GM19035 (cell line): ENCODE results near the gene MRPL57.
"Not testable (repeated sequence)": the region's sequence is repeated elsewhere in the genome, so short reads cannot be mapped to it uniquely, and the experiment has no call there.

ENCODE experiments used
- ATAC-seq: cut with Tn5 transposase; IDR thresholded peaks from one replicate; pipeline ENCODE4 v1.9.1; 2021; ENCODE audit not compliant: unreplicated experiment

The MRPL57 gene

GRCh38 chr13:21176215-21176981 is at the start of gene MRPL57, which contains the start of gene SKA3:
TSS of gene MRPL57 (plus strand) at chr13:21176658. CDS start at chr13:21176917, 259 bp downstream.
TSS of gene SKA3 (minus strand) at chr13:21176552. CDS start at chr13:21176477, 75 bp downstream.
- ATAC-seq = peak; percentile 92

GRCh38 chr13:21130116-21130515 is 46.3 kb upstream of the MRPL57 start:
- ATAC-seq = no peak

- ATAC-seq = no peak
Measured at GRCh38 chr13:21133077-21133476, 43.4 kb upstream of the MRPL57 start.

- ATAC-seq = no peak
Measured at GRCh38 chr13:21134475-21134874, 42.0 kb upstream of the MRPL57 start.

GRCh38 chr13:21135833-21136232 is 40.6 kb upstream of the MRPL57 start:
- ATAC-seq = not testable (repeated sequence)

- ATAC-seq = no peak
Measured at GRCh38 chr13:21137696-21138095, 38.8 kb upstream of the MRPL57 start.

GRCh38 chr13:21138561-21138960 is 37.9 kb upstream of the MRPL57 start:
- ATAC-seq = no peak

GRCh38 chr13:21139374-21139773 is 37.1 kb upstream of the MRPL57 start:
- ATAC-seq = no peak

- ATAC-seq = no peak
Measured at GRCh38 chr13:21142766-21143165, 33.7 kb upstream of the MRPL57 start.

GRCh38 chr13:21147827-21148226 is 28.6 kb upstream of the MRPL57 start:
- ATAC-seq = no peak

GRCh38 chr13:21148557-21149258 is 27.8 kb upstream of the MRPL57 start:
- ATAC-seq = no peak

GRCh38 chr13:21149568-21149967 is 26.9 kb upstream of the MRPL57 start:
- ATAC-seq = no peak

GRCh38 chr13:21150013-21150412 is 26.4 kb upstream of the MRPL57 start:
- no peak for ATAC-seq

GRCh38 chr13:21152251-21152899 is 24.1 kb upstream of the MRPL57 start:
- ATAC-seq = no peak

GRCh38 chr13:21164631-21165030 is 11.8 kb upstream of the MRPL57 start:
- no peak for ATAC-seq

- ATAC-seq = not testable (repeated sequence)
Measured at GRCh38 chr13:21165606-21166005, 10.9 kb upstream of the MRPL57 start.

GRCh38 chr13:21171420-21171819 is 5.0 kb upstream of the MRPL57 start:
- ATAC-seq = no peak

GRCh38 chr13:21173767-21174166 is 2.7 kb upstream of the MRPL57 start:
- ATAC-seq = not testable (repeated sequence)

GRCh38 chr13:21175656-21176214 is 723 bp upstream of the MRPL57 start:
- ATAC-seq = no peak

GRCh38 chr13:21176982-21177284 is 475 bp downstream of the MRPL57 start:
- peak; percentile 28 for ATAC-seq

GRCh38 chr13:21181671-21182070 is 5.2 kb downstream of the MRPL57 start:
- no peak for ATAC-seq

GRCh38 chr13:21186410-21186809 is 10.0 kb downstream of the MRPL57 start:
- not testable (repeated sequence) for ATAC-seq
